Erythroblast (primary cell): ENCODE data around the gene GABRR3.

Source experiments
- DNase-seq, 2 experiments: peaks; one replicate each; lab custom pipeline; 2025; lab: John Stamatoyannopoulos, UW
- GATA1 ChIP-seq: IDR thresholded peaks from 2 replicates; pipeline ENCODE4 v1.6.1; 2011; ENCODE audit warnings: low read depth, mild to moderate bottlenecking, control low read depth, low read length, moderate library complexity
- POLR2A ChIP-seq: IDR thresholded peaks from 2 replicates; pipeline ENCODE4 v1.6.1; 2011; ENCODE audit warnings: mild to moderate bottlenecking, low read length

GABRR3 gene

DNA sequence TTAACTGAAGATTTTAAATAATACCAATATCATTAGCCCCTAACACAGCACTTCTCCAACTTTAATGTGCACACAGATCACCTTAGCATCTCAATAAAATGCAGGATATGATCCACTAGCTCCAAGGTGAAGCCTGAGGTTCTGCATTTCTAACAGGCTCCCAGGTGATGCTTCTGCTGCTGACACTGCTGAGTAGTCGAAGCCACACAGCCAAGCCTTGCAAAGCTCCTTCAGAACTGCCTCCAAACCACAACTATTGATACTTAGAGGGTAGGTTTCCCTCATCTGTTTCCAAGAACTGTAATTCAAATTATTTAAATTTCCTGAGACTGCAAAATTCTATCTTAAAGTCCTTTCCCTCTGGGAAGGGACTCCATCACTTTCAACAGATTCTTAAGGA is 66.7 kb downstream of the GABRR3 start:
- no peak for DNase-seq
- TF ChIP-seq GATA1 (no peak), POLR2A (no peak)

DNA sequence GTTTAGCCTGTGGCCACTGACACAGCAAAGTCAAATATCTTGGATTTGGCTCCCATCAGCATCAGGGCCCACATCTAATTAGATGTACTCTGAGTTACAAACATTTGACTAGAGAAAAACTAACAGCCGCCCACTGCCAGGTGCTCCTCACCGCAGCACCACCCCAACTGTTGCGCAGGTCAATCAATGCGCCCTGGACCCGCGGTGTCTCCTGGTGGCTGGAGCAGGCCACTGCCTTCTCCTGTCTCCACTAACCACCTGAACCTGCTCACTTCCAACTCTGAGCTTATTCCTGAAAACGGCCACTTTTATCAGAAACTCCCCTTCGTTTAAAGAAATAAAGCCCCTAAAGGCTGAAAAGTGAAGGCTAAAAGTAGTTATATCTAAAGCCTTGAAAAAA is 67.1 kb downstream of the GABRR3 start:
- DNase-seq, result no peak
- TF ChIP-seq GATA1 (no peak), POLR2A (no peak)

DNA sequence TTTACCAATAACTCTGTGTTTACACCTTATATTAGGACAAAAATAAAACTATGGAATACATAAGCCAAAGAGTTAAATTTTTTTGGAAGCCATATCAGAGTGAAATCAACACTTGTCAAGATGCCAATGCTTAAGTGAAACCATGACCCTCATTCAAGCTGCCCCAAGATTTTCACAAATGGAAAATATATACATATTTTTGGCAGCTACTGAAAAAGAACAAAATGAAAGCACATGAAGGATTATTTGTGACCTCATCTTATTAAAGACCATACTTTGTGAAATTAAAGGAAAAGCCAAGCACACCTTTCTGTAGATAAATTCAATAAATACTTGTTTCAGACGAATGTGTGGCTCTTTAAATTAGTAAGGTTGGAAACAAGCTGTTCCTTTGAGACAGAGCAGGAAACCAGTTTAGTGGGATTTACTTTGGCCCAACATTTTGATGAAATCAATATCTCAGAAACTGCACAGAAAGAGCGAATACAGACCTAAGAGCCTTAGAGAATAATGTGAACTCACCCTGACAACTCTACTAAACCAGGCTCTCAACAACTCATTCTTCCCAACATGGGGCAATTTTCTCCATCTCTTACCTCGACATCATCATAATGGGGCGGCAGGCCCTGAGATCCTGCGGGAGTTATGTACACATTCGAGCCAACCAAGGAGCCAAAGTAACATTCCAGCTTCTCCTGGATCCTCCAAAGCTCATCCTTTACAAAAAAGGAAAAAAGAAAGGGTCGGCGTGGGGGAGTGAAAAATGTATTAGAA is 73.9 kb downstream of the GABRR3 start:
- TF ChIP-seq POLR2A, result no peak
- no peak for TF ChIP-seq GATA1
- no peak for DNase-seq

DNA sequence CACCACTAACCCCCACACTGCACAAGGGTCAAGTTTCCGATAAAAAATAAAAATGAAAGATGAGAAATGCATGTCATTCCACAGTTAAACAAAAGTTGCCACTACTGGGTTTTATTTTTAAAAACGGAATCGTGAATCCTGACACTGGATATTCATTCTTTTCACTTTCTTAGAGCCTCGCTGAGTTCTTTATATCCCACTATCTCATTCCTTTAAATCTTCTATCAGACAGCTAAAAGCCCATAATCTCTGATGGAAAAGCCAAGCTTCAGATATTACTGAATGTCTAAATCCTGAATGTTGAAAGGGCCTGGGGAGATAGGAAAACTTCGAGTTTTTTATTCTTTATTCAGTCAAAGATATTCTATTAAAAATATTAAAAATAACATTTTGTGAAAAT is 74.6 kb downstream of the GABRR3 start:
- TF ChIP-seq POLR2A (no peak), GATA1 (no peak)
- no peak for DNase-seq

DNA sequence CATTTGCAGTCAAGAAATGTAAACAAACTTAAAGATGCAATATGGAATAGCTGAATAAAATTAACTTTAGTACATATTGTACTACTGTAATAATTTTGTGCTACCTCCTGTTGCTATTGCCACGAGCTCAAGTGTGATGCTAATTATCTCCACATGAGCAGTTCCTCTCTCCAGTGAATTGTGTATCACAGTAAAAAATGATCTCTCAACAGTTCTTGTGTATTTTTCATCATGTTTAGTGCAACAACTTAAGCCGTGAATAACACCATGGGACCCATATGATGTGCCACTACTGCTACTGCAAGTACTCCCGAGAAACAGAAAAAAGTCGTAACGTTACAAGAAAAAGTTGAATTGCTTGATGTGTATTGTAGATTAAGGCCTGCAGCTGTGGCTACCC is 75.2 kb downstream of the GABRR3 start:
- TF ChIP-seq POLR2A (no peak), GATA1 (no peak)

DNA sequence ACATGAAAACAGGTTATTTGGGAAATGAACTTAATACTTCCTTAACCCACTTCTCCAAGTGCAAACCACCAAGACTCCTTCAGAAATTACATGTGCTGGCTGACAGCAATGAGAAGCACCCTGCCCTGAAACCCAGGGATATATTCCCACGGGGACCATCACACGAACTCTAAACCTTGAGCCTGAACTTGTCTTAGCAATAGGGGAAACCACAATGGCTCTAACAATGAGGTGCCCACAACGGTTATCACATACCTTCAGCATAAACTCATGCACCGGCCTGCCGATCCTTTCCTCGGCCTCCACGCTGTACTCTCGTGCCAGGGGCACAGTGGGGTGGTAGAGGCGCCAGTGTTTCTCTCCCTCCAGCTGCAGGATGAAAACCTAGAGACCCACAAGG is 76.3 kb downstream of the GABRR3 start:
- DNase-seq, result no peak
- TF ChIP-seq GATA1 (no peak), POLR2A (no peak)

More for the DNA sequence above, 75.2 kb downstream of the GABRR3 start:
- no peak for DNase-seq

DNA sequence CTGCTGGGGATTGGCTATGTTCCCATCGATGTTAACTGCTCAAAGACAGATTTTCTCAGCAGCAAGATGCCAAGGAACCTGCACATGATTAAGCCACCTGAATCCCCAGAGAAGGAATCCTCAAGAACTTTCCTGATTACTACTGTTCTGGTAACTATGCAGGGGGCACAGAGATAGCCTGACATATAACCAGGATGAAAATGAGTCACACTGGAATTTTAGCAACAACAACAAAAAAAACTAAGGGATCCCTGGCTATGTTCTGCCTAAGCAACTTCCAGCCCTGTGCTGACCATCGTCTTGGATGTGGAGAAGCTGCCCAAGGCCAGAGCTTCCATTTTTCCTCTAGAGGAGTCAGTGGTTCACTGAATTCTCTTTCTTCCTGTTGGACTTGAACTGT is 76.7 kb downstream of the GABRR3 start:
- TF ChIP-seq POLR2A (no peak), GATA1 (no peak)
- no peak for DNase-seq

DNA sequence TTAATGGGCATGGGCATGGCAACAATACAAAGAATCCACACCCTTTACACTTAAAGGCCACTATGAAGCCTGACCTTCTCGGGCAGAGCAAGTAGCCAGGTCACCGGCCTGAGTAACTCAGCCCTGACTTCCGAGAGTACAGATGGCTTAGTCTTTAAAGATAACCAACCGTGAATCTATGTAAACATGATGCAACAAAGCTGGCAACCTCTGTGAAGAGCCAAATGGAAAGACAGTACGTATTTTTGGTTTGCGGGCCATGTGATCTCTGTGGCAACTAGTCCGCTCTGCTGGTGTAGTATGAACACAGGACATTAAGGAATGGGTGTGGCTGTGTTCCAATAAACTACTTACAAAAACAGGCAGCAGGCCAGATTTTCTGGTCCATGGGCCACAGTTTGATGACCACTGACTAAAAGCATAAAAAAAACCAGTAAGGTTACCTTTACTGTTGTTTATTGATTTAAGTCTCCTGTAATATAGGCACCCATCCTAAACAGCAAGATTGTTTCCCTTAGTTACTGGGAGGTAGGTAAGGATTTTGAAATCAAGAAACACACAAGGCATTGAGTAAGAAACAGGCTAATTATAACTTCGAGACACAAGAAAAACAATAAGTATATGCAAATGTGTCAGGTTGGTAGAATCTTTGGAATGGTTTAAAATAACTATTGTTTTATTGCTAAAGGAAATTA is 77.4 kb downstream of the GABRR3 start:
- TF ChIP-seq POLR2A (no peak), GATA1 (no peak)
- no peak for DNase-seq

DNA sequence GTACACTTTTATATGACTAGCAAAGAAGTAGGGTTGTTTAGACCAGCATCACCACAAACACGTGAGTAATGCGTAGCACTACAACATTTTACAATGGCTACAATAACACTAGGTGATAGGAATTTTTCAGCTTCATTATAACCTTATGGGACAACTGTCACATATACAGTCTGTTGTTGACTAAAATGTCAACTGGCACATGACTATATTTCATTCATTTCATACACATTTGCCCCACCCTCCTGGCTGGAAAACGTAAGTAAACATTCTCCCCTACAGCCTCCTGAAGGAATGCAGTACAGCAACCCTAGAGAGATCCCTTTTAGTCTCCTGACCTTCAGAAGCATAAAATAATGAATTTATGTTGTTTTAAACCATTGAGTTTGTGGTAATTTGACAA is 79.1 kb downstream of the GABRR3 start:
- no peak for DNase-seq
- no peak for TF ChIP-seq POLR2A
- TF ChIP-seq GATA1, result no peak

DNA sequence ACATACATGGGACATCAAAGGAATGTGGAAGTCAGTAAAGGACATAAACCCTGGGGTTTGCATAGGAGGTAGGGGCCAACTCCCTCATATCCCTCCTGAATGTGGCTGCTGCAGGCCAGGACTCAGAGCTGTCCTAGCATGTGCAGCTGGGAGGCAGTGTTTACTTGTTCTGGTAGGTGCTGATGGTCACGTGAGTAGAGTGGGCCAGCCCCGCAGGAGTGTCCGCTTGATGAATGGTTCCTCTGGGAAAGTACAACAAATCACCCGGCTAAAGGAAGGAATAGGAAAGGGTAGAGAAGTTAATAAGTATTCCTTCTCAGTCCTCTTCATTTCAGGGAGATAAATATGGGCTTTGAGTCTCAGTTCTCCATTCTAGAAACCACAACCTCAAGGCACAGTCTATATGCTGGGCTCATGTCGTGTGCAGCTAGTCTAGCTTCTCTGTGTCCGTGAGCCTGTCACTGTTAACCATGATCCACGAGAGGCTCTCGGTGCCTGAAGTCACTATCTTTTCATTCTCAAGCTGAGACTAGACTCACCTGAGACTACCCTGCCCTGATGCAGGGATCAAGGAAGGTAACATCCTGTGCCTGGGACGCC is 80.8 kb downstream of the GABRR3 start:
- TF ChIP-seq GATA1 (no peak), POLR2A (no peak)
- DNase-seq, result no peak

DNA sequence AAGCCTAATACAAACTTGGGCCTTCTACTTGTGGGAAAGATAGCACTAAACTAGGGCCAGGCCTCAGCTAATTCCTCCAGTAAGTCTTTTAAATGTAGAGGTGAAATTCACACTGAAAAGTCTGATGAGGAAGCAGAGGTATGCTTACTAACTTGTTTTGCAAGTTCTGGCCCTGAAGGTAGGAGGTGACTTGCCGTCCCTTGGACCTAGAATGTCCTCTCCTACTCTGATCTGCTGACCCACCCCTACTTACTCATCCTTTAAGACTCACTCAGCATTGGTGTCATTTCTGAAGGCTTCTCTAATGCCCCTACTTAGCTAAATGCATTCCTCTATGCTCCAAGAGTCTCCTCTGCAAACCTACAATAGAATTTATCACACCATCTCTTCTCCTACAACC is 82.2 kb downstream of the GABRR3 start:
- no peak for TF ChIP-seq GATA1
- TF ChIP-seq POLR2A, result no peak
- no peak for DNase-seq

DNA sequence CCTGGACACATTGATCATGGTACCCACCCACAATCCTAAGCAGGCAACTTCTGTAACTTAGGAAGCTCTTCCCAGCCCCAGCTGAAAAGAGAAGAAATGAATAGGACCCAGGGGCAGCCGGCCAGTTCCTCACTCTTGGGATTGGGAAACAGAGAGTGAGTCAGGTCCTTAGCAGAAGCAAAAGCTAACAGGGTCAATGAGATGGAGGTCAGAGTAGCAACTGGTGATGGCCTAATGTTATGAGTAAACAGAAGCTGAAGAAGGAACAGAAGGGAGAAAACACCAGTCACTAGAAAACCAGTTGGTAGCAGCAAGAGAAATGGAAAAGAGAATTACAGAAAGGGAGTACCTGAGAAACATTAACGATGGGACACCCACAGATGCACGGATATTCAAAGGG is 82.8 kb downstream of the GABRR3 start:
- no peak for DNase-seq
- TF ChIP-seq POLR2A, result no peak
- no peak for TF ChIP-seq GATA1

DNA sequence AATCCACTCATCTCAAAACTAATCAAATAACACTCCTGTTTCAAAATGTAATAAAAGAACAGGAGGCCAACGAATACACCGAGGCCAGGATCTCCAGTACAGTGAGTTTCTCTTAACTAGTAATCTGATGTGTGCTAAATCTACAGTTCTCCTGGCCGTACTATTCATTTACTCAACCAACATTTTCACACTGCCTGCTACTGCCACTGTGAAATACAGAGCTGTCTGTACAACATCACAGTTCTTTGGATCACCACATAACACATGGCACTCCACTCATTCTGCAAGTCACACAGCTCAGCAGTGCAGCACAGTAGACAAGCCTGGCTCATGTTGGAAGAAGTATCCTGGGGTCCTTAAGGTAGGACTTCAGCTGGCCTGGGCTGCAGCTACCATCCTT is 84.8 kb downstream of the GABRR3 start:
- DNase-seq, result no peak
- no peak for TF ChIP-seq GATA1

DNA sequence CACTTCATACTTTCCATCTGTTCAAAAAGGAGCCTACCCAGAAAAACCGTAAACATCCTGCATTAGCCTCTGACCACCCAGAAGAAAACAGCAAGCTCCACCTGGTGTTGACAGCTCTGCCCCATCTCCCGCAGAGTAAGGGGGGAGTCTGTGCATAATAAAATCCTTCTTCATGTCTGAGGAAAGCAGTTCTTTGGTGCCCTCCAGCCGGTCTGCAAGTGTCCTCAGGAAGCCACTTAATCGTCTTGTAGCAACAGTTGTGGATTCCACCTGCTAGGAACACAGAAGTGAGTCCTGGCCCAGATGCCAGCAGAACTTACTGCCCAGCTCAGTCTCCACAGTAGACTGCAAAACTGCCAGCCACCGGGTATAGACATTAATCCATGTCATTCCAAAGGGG is 85.4 kb downstream of the GABRR3 start:
- no peak for DNase-seq
- TF ChIP-seq GATA1 (no peak), POLR2A (no peak)

DNA sequence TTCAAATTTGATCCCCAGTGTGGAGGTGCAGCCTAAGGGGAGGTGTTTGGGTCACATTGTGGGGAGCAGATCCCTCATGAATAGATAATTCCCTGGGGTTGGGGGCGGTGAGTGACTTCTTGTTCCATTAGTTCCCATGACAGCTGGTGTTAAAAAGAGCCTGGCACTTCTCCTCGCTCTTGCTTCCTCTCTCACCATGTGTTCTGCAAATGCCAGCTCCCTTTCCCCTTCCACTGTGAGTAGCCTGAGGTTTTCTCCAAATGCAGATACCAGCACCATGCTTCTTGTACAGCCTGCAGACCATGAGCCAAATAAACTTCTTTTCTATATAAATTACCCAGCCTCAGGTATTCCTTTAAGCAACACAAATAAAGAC is 86.0 kb downstream of the GABRR3 start:
- no peak for TF ChIP-seq POLR2A
- DNase-seq, result no peak

DNA sequence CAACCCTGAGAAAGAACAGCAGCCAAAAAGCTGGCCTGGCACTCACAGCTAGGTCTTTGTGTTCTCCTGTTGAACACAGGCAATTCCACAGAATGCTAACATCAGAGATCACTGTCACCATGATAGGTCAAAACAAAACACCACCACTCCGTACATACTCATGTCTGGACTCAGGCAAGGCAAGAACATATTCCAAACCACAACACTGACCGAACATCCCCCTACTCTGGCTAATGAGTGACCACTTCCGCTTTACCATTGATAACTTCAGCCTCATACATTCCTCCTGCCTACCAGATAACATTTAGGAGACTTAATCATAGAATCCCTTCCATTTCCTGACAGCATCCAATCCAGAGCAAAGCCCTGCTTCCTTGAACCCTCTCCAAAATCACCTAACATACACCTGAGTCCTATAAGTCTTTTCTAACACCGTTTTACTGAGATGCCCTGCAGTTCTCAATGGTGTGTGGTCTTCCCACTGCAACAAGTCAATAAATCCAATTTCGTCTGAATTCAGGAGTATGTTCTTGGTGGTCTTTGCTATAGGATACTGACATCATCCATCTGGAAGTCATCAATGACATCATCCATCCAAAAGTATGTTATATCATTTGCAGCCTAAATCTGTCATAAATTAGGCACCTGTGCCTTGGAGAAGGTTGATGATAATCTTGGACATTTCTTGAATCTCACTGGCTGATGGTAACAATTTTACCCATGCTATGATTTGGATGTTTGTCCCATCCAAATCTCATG is 86.6 kb downstream of the GABRR3 start:
- no peak for DNase-seq
- TF ChIP-seq POLR2A, result no peak
- no peak for TF ChIP-seq GATA1
